Hindlimb muscle (tissue), 1 donor: ENCODE measurements around the gene METTL1. TPM values are rescaled to one million over a fixed set of nuclear protein-coding genes. Genes with fewer than 3 reads are reported as not detected.

Experiments
- DNase-seq: peaks from one replicate; pipeline ENCODE4 v3.0.0-alpha.2; 2013
- polyA plus RNA-seq: library from polyadenylated mRNA; unstranded; fragments of 120-200 nt; gene quantifications from one replicate; pipeline ENCODE4 v1.2.1, GENCODE V29; 2013; ENCODE audit not compliant: insufficient read length

METTL1 gene
- polyA plus RNA-seq, 1 donor = 22.1 TPM

DNA sequence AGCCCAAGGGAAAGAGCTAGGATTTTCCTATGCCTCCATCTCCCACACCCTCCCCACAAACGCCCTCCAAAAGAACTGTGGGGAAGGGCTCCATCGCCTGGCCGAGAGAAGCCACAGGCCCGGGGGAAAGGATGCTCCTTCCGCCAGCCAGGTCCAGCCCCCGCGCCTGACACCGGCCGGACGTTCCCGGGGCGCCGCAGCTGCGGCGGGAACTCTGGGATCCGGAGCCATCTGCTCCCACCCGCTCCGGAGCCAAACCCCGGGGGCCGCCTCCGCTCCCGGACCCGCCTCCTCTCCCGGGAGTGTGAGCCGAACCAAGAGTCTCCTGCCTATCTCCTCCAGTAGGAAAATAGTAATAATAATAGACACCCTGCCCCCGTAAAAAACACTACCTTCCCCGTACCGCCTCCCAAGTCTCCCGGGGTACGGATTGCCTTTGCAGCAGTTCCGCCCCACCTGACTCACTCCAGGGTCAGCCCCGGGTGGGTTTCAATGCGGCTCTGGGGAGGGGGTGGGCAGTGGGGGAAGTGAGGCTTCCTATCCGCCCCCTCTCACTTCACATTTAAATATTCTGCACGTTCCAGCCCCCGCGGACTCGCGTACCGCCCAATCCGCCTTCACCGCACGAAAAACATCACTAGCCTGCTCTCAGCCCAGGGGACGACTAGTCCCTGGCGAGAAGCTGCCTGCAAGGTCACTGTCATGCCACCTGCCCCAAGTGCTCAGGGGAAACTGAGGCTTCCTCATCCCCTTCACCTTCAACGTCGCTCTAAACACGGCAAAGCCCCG is 35.8 kb downstream of the METTL1 start:
- DNase-seq = no peak

DNA sequence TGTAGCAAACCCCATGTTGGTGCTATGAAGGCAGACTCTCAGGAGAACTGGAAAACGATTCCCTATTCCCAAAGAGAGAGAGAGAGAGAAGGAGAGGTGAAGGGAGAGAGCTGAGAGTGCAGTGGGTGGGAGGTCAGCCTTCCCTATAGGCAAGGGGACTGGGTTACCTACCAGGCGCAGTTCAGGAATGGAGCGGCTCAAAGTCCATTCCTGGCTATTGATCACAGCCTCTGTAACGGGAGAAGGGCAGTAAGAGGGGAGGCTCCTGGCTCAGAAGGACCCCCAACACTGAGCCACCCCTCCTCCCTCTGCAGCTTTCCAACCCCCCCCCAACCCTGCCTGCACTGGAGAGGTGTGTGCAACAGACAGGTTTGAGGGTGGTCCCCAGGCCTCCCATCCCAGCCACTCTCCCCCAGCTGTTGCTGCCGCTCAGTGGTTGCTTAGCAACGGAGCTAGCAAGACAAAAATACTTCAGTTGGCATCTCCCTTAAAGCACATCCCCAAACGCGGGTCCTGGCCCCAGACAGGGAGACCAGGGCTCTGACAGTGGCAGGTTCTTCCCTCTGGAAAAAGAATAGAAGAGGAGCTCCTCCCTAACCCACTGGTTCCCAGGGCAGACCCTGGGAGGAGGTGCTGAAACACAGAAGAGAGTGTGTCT is 36.6 kb downstream of the METTL1 start:
- no peak for DNase-seq

DNA sequence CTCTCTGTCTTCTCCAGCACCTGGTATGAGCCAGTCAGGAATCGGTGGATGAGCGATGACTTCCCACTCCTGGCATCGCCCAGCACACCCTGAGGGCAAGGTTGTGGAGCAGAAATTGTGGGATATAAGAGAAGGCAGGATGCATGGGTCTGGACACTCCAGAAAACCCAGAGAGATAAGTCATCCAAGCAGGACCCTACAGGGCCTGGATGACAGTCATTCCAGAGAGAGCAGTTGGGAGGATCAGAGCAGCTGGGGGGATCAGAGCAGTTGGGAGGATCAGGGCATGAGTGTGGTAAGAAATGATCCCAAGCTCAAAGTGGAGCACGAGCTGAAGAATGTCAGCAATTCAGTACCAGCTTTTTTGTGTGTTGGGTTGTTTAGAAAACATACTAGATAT is 37.3 kb downstream of the METTL1 start:
- DNase-seq = no peak

DNA sequence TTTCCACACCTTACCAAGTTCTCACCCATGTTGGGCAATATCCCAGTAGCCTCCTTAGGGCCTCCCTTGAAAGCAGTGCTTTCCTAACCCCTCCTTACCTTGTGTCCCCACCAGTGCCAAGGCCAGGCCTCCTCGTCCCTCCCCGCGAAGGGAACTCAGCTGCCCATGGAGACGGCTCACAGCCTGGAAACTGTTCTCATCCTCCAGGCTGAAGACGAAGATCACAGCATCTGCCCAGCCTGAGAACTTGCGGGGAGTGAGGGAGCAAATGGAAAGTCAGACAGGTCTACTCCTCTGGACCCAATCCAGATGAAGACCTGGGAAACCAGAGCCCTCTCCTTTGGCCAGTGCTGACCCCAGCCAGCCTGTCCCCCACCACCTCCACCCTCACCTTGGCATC is 38.0 kb downstream of the METTL1 start:
- no peak for DNase-seq

DNA sequence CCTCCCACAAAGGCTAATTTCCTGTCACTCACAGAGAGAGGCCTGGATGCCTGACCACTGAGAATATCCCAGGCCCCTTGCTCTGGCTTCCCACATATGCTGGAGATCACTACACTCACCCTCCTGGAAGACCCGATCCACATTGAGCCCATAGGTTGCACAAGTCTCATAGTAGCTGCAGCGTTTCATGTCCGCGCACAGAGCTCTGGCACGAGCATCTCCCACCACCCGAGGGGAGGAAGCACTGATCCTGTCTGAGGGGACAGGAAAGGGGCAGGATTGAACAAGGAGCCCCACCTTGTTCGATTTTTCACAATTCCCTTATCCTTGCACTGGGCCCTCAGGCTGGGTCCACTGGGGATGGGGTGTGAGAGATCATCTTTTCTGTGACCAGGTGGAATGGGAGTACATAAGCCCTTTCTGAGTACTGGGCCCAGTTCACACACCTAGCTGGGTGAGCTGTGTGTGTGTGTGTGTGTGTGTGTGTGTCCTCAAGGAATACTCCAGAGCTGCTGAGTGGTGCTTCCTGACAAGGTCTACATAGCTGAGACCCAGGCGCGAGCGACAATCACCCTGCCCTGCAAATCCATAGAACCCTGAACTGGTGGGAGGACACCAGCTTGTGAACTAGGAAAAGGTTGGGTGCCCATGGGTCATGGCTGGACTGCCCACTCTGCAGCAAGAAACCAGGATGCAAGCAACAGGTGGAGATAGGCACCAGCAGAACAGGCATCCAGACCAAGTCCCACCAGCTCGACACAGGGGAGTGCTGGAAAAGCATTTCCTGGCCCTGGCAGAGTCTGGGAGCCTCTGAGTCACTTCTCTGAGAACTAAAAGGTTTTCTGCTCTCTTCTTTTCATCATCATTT is 38.9 kb downstream of the METTL1 start:
- DNase-seq = no peak

DNA sequence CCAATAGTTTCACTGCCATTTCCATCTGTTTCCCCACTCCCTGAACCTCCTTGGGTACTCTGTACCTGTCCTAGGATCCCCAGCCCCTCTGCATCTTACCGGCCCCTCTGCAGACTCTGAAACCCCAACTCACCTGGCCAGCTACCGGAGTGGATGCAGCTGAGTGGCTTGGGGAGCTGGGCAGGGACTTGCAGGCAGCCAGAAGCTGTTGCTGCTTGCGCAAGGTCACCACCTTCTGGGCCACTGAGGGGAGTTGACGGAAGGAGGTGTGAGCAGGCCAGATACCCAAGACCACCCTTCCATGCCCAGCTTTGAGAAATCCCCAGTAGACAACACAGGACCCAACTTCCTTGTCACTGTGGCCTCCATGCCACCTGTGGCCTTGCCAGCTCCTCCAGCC is 39.6 kb downstream of the METTL1 start:
- no peak for DNase-seq

DNA sequence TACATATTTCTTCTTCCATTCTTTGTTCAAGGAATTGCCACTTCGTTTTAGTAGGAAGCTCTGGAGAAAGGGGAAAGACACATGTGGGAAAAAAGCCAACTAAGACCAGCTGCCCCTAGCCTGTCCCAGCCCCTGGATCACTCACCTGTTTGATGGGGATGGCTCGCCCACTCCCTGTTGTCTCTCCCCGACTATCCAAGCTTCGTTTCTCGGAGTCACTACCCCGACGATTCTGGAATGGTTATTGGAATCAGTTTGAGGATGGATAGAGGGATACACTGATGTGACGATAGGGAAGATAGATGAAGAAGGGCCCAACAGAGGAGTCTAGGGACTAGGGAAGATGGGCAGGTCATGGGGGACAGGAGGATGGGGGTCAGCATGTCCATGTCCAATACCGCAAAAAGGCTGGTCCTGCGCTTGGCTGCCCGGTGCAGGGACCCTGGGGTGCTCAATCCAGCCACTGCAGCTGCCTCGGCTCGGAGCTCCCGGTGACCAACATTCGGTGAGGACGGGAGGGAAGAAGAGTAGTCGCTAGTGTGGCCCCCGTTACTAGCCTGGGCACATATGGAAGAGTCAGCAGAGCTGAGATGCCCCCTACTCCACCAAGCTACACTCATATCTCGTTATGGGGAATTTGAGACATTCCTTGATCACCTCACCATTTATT is 40.4 kb downstream of the METTL1 start:
- no peak for DNase-seq

DNA sequence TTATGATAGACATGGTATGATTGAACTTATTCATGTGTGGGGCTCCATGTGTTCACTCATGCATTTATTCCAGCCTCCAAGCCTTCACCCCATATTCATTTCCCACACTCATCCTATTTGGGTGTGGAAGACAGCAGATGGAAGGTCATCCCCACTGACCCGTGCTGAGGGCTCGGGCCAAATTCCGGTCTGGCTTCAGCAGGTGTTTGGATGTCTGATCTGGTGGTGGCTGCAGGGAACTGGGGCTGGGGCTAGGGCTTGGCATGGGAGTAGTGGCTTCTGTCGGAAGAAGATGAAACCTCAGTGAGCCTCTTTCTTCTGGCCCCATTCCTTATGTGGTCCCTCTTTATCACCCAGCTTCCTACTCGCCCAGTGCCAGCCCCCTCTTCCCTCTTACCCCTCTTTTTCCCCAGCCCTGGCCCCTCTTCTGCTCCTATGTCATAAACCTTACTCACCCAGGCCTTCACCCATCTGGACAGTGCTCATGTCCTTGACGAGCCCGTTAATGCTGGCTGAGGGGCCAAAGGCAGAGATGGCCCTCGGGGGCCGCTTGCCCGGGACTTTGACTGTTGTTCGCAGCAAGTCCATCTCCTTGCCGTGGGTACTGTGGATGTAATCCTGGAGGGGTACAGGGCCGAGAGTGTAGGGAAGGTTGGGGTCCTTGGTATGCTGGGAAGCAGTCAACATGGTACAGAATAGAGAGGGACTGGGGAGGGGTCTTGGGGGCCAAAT is 41.4 kb downstream of the METTL1 start:
- DNase-seq = no peak

DNA sequence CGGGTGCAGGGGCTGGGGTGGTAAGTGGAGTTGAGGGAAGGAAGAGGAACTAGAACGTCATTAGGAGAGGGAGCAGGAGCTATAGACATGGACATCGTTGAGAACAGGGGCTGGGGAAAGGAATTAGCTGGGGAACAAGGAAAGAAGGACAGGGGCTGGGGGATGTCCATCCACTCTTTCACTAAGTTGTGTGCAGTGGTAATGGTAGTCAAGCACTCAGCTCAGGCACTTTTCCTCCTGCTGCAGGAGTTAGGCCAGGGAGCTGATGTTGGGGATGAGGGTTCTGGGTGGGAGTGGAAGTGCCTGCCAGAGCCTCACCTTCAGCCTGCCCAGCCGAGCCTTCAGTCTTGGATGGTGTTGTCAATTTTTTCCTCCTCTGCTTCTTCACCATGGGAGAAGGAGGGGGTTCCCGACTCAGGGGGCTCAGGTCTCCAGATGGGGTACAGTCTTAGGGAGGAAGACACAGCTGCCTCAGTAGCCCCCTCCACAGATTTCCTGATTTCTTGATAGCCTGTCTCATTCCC is 42.5 kb downstream of the METTL1 start:
- DNase-seq = no peak

DNA sequence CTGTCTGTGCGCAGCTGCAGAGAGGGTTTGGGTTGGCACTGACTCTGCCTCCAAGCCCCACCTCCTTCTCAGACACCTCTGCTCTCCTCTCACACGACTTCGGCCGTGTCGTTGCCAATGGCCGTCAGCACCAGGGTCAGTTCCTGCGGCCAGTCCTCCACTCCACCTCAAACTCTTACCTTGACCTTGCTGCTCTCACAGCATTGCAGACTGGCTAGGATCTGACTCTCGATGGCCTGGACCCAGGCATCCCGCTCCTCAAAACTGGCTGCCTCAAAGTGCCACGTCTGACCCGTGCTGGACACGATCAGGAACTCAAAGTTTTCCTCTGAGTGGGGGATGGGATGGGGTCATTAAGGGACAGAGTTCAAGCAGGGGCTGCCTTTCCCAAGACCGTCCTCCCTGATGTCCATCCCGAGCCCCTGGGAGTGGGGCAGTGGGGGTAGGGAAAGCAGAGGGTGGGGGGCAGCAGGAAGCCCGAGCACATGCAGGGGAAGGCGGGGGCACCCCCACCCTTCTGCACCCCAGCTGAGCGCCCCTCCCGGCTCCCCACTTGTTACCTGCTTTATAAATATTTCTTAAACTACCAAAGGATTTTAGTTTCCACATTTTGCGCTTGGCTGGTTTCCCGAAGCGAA is 44.0 kb downstream of the METTL1 start:
- DNase-seq = no peak

DNA sequence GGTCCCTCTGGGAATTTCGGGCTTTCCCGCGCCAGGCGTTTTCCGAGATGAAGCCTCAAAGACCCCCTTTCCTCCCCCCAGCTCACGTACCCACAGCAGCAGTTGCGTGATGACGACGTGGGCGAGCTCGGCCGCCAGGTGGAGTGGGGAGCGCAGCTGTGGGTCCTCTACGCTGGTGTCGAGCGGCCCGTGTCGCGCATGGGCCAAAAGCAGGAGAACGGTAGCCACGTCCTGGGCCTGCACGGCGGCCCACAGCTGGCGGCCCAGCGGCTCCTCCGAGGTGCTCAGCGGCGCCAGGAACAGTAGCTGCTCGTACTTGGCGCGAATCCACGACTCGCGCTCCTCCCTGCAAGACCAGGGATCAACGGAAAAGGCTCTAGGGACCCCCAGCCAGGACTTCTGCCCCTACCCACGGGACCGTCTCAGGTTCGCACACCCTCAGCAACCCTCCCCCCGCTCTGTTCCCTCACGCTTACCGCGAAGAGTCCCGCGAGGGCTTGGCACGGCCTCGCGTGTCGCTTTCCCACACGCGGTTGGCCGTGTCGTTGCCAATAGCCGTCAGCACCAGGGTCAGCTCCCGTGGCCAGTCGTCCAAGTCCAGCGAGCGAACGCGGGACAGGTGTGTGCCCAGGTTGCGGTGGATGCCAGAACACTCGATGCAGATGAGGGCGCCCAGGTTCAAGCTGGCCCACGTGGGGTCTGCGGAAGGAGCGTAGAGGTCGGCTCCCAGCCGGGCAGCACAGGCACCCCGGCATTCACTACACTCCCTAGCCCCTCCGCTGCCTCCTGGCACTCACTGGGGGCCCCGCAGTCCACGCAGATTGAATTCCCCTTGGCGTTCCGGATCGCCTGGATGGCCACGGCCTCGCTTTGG is 44.8 kb downstream of the METTL1 start:
- no peak for DNase-seq

DNA sequence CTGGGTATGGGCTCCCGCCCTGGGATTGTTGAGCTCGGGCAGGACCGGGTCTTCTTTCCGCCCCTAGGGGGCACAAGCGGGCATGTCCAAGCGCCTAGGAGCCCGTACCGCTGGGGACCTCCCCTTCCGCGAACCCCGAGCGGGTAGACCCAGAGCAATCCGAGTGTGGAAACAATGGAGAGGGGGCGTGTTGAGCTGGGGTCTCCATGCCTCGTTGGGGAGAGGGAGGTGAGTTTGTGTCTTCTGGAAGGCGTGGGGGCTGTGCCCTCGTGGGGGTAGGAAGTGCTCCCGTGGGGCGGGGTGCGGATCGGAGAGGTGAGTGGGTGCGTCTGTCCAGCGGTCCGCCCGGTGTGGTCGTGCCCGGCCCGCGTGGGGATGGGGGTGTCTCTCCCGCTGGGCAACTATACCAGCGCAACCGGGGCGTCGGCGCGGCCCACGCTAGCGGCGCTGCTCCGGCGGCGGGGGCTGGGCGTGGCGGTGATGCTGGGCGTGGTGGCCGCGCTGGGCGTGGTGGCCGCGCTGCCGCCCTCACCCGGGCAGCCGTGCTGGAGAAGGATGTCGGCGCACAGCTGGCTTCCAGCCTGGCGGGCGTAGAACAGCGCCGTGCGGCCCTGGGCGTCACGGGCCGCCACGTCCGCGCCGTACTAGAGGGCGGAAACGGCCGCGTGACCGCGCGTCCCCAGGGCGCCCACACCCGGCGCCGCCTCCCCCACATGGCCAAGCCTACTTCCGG is 45.6 kb downstream of the METTL1 start:
- DNase-seq = peak; percentile 74

DNA sequence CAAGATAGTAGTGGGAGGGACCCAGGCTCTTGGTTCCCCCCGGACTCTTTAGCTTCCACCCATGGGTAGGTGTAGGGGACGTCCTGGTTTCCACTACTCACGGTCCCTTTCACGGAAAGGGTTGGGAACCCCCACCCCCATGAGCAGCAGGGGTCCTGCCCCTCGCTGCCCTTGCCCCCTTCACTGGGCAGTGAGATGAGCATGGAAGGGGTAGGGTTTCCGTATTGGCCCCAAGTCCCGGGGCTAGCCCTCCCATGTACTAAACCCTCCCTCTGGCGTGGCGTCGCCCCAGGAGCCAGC is 46.1 kb downstream of the METTL1 start:
- DNase-seq = no peak

DNA sequence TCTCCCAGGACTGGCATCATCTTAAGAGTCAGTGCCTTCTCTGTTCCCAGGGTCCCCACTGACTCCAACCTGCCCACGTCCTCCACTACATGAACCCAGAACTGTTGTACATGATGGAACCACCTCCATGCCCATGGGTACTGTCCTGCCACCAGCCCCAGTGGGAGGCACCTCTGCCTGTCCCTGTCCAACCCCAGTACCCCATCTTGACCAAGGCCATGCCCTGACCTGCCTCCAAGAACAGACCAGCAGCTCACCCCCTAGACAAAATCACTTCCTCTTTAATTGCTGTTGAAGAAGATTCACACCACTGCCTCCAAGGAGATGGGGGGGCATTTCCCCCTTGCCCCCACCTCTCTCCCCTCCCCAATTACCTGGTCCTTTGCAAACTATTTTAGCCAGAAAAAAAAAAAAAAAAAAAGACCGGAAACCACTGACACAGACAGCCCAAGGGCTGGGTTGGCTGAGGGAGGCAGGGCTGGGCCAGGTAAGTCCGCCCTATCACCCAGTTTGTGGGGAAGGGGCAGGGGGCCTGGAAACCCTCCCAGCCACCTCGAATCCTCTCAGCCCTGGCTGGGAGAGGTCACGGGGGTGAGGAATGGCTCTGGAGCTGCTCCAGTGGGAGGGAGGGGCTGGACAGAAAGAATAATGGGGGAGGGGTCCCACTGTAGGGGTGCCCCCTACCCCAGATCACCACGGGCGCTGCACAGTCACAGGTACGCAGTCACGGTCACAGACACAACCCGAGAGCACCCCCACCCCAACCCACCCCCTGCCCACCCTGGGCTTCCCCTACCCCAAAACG is 46.8 kb downstream of the METTL1 start:
- no peak for DNase-seq

DNA sequence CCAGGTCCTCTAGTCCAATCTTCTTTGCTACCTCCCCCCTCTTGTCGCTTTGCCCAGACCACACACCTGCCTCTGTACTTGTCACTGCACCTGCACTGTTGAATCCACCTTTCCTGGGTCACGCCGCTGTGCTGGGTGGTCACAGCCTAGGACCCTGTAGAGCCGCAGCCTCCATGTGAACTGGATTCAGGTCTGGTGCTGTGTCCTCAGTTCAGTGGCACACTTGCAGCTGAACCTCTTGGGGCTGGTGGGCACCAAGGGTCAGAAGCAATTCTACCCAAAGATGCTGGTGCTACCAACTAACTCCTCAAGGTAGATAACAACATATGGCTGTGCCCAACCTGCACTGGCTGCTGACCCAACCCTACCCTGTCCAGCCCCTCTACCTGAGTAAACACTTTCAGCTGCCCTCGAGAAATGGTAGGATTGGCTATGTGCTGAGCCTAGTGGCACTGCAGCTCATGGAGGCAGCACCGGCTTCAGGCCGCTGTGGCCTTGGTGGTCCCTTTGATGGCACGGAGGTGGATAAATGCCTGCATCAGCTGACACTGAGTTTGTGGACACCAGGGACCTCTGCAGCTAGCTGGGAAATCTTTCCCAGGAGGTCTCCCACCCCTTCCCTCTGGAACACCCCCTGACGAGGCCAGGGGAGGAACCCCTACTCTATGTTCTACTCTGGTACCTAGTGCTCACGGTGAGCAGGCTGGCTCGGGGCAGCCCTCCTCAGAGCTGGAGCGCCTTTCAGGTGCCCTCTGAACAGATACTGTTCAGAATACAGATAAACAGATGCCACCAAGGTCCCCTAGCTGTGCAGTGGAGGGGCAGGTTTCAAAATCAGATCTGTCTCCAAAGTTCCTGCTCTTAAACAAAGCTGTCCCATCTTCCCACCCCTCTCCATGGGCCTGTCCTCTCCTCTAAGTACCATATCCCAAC is 47.6 kb downstream of the METTL1 start:
- no peak for DNase-seq

DNA sequence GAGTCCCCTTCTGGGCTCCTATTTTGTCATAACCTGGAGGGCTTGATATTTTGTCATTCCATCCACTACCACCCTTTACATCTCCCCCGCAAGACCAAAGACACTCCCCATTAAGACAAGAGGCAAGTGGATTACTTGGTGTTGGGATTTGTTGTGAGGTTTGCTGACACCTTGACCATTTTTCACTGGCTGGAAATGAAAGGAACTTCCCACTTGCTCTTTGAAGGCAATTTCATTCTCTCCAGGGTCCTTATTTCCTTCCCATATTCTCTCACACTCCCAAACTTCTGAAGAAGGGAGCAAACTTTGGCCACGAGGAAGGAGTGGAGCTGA is 48.3 kb downstream of the METTL1 start:
- no peak for DNase-seq

DNA sequence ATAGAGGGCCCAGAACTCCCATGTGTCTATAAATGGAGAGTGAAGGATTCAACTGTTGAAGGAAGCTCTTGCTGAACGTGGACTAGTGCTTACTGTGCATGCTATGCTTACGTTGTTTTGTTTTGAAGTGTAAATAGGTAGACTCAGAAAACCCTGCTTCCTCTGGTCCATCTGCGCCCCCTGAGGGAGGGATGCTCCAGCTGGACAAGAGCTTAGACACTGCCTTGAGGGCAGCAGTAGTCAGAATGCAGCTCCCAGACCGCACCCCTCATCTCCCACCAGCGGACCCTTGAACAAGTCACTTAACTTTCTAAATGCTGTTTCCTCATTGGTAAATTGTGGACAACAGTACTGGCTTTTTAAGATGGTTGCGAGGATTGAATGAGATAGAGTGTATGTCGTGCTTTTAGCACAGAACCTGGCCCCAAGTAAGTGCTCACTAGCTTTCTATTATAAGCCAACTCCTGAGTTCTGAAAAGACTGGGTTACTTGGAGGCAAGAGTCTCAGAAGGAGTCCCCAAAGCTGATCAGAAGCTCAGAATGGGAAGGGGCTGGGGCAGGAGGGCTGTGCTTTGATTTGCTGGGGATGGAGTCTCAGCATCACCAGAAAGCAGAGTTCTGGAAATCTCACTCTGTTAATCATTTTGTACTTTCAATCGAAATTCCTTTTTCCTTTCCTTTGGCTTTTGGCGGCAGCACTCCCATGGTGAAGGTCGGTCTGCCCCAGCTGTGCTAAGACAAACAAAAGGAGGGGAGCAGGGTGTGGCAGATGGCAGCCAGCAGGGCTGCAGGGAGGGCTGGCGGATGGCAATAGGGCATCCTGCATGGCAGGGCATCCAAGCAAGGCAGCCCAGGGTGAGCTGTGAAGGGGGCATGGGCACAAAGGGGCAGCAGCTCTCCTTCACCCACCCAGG is 48.9 kb downstream of the METTL1 start:
- DNase-seq = no peak
